GM18505 (cell line): Measurements from ENCODE around the gene MROH7.

ENCODE experiments used
- ATAC-seq: cut with Tn5 transposase; IDR thresholded peaks from one replicate; pipeline ENCODE4 v1.9.1; 2021; ENCODE audit not compliant: unreplicated experiment
- POLR2A ChIP-seq: IDR thresholded peaks from 4 replicates; pipeline ENCODE4 v1.6.1; 2011; ENCODE audit warnings: borderline replicate concordance; ENCODE audit not compliant: insufficient read depth, insufficient read length; ENCODE audit errors: extremely low read depth

Gene MROH7

GRCh38 chr1:54754486-54755285 lies 113.1 kb downstream of the MROH7 start:
- ATAC-seq, result no peak
- no peak for TF ChIP-seq POLR2A

GRCh38 chr1:54757833-54758232 lies 116.2 kb downstream of the MROH7 start:
- no peak for TF ChIP-seq POLR2A
- no peak for ATAC-seq

- TF ChIP-seq POLR2A, result no peak
- no peak for ATAC-seq
Observed at GRCh38 chr1:54758678-54759348, 117.2 kb downstream of the MROH7 start.
